Thymus (tissue), 11 donors: ENCODE data around the gene POMZP3. TPM values are rescaled to one million over a fixed set of nuclear protein-coding genes. Genes with fewer than 3 reads are reported as not detected.
"Not testable (repeated sequence)": the region's sequence is repeated elsewhere in the genome, so short reads cannot be mapped to it uniquely, and the experiment has no call there.

Experiments used
- DNase-seq, 9 donors: peaks; one replicate each; pipeline ENCODE4 v3.0.0-alpha.2; 2013; ENCODE audit warnings: low spot score in 9 of 9, low read depth in 6 of 9, missing footprints in 1 of 9
- H3K27ac ChIP-seq, 2 donors: one replicate each; pipeline ENCODE4 v1.5.1; 2013; ENCODE audit warnings: control low read depth in 1 of 2, low read depth in 1 of 2, low read length in 1 of 2, mild to moderate bottlenecking in 1 of 2, moderate library complexity in 1 of 2
- H3K27me3 ChIP-seq, 2 donors: one replicate each; pipeline ENCODE4 v1.5.1; 2013; ENCODE audit warnings: low read length in 1 of 2; ENCODE audit not compliant: control insufficient read depth in 2 of 2, insufficient read depth in 1 of 2
- H3K36me3 ChIP-seq, 2 donors: one replicate each; pipeline ENCODE4 v1.5.1; 2013; ENCODE audit warnings: low read length in 1 of 2, mild to moderate bottlenecking in 1 of 2, moderate library complexity in 1 of 2; ENCODE audit not compliant: control insufficient read depth in 2 of 2, insufficient read depth in 2 of 2
- H3K4me1 ChIP-seq, 2 donors: one replicate each; pipeline ENCODE4 v1.5.1; 2013; ENCODE audit warnings: low read length in 2 of 2; ENCODE audit not compliant: control insufficient read depth in 2 of 2, insufficient read depth in 2 of 2
- H3K4me3 ChIP-seq, 2 donors: one replicate each; pipeline ENCODE4 v1.5.1; 2013; ENCODE audit warnings: low read length in 2 of 2, control low read depth in 1 of 2, mild to moderate bottlenecking in 1 of 2
- H3K9me3 ChIP-seq, 2 donors: one replicate each; pipeline ENCODE4 v1.5.1; 2013; ENCODE audit warnings: low read length in 1 of 2, mild to moderate bottlenecking in 1 of 2; ENCODE audit not compliant: control insufficient read depth in 2 of 2, insufficient read depth in 1 of 2
- WGBS: extraction: QIAGEN DNeasy Blood & Tissue Kit; methylation state at CpG from one replicate; pipeline ENCODE4 v1.1.7; 2013; 5-methylcytosine and 5-hydroxymethylcytosine counted together
- polyA plus RNA-seq: library from polyadenylated mRNA; stranded (reverse); fragments of 200-250 nt; gene quantifications from one replicate; pipeline ENCODE4 v1.2.3, GENCODE V29; 2013
- total RNA-seq: library from RNA; stranded (reverse); fragments of 120-200 nt; gene quantifications from one replicate; pipeline ENCODE4 v1.2.4, GENCODE V29; 2013
- donor health status: healthy.

The POMZP3 gene
- total and polyA plus RNA-seq, 2 donors: 2.1 to 14.3 TPM

DNA sequence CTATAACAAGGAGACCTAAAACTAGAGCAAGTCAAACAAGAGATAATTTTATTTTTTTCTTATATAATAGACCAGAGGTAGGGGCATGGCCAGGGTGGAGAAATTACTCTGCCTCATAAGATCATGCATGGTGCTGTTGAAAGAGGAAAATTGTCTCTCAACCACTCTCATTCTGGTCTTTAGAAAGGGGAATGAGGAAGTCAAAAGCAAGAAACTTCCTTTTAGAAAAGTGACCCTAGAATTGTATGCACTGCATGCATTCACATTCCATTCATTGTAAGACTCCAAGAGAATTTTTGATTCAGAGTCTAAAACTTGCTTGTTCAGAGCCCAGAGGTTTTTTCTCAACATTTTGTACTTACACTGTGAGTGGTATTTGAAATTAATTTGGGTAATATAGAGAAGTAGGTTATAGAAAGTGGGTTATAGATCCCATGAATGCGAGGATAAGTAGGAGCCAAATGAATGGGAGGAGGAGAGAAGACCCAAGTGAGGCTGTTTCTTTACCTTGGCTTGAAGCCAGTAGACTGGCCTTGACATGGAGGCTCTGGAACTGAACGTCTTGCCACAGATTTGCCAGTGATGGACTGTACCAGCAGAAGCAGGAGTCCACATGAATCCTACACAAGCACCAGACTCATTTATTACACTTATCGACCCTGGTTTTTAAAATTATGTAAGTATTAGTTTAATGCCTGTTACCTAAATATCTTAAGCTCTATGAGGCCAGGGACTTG is 51.0 kb downstream of the POMZP3 start:
- WGBS: 79% methylated on average over 3 of the region's 3 CpGs
- H3K4me1 ChIP-seq, H3K27me3 ChIP-seq, H3K9me3 ChIP-seq, DNase-seq, H3K4me3 ChIP-seq, H3K27ac ChIP-seq, H3K36me3 ChIP-seq: not testable (repeated sequence)

DNA sequence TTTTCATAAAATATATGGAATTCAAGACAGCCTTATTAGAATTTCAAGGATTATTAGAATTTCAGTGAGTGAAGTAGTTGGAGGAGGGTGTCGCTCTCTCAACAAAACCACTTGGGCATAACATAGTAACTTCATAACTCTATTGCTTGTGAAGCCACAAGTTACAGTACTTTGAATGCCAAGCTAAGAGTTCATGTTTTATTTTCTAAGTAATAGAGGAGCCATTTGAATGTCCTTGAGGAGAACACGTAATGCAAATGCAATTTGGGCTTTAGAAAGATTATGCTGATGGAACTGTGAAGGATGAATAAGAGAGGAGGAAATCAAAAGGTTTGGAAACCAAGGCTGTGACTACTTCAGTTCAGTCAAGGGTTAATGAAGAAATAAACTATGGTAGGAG is 51.6 kb downstream of the POMZP3 start:
- not testable (repeated sequence) for H3K4me3 ChIP-seq, DNase-seq, H3K9me3 ChIP-seq, H3K27ac ChIP-seq, H3K4me1 ChIP-seq, H3K27me3 ChIP-seq, H3K36me3 ChIP-seq
- 97% methylated on average over 1 of the region's 2 CpGs for WGBS

DNA sequence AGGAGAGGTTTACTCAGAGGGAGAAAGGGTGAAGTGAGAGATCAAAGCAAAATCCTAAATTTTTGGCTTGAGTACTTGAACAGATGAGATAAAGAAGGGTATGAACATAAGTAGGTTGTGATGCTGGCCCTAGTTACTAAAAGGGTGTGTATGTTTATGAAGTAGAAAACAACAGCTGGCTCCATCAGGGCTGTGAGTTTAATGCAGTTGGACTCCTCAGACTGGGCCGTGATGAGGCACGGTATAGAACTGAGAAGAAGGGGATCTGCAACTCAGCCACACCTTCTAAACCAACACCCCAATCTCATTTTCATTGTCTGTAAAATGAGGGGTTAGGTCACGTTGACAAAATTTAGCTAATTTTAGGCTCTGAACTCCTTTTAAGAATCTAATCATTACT is 54.8 kb downstream of the POMZP3 start:
- H3K4me3 ChIP-seq, DNase-seq, H3K27me3 ChIP-seq, H3K27ac ChIP-seq, H3K36me3 ChIP-seq, H3K4me1 ChIP-seq, H3K9me3 ChIP-seq: not testable (repeated sequence)
- 95% methylated on average over 3 of the region's 3 CpGs for WGBS

DNA sequence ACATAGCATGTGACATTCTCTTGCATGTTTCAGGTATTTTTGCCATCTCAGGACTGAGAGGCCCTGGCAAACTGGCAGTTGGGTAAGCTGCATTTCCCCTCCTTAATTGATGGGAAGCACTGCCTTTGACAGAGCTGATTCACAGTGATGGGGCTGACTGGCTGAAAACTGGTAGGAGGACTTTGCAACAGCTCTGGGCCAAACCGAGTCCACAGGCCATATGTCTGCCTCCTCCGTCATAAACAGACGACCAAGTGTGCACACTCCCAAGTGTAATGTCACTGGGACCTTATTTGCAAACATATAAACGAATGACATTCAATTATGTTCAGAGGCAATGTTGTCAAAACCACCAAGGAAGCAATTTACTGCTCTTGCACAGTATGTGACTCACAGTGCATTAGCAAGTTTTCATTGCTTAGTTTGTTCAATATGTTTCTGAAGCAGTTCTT is 56.7 kb downstream of the POMZP3 start:
- not testable (repeated sequence) for H3K27me3 ChIP-seq, DNase-seq
- WGBS: 98% methylated on average over 4 of the region's 4 CpGs

DNA sequence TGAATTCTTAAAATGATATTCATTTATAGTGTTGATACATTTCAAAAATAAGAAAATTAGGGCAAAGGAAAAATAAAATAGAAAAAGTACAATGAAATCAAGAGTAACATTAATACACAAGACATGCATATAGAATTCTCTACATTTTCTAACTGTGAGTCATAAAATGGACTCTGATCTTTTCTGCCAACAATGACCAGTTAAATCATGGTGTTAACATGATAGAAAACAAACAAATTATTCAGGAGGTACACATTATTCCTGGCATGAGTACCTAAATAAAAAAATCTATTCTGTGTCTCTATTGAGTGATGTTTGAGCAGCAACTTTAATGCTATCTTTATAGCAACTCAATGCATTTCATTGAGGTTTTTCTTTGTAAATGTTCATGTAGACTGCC is 58.3 kb downstream of the POMZP3 start:
- not testable (repeated sequence) for H3K4me3 ChIP-seq, H3K9me3 ChIP-seq, DNase-seq, H3K4me1 ChIP-seq, H3K27me3 ChIP-seq, H3K27ac ChIP-seq, H3K36me3 ChIP-seq

More for the DNA sequence above, 56.7 kb downstream of the POMZP3 start:
- not testable (repeated sequence) for H3K27ac ChIP-seq, H3K9me3 ChIP-seq, H3K4me1 ChIP-seq, H3K4me3 ChIP-seq, H3K36me3 ChIP-seq

DNA sequence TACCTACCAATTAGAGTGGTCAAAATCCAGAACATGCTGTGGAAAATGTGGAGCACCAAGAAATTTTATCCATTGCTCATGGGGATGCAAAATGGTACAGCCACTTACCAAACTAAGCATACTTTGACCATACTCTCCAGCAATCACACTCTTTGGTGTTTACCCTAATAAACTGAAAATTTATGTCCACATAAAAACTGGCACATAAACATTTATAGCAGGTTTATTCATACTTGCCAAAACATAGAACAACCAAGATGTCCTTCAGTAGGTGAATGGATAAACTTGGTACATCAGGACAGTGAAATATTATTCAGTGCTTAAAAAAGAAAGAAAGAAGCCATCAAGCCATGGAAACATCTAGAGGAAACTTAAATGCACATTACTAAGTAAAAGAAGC is 59.3 kb downstream of the POMZP3 start:
- H3K27ac ChIP-seq, H3K4me3 ChIP-seq, H3K9me3 ChIP-seq, H3K4me1 ChIP-seq, H3K36me3 ChIP-seq, DNase-seq, H3K27me3 ChIP-seq: not testable (repeated sequence)

DNA sequence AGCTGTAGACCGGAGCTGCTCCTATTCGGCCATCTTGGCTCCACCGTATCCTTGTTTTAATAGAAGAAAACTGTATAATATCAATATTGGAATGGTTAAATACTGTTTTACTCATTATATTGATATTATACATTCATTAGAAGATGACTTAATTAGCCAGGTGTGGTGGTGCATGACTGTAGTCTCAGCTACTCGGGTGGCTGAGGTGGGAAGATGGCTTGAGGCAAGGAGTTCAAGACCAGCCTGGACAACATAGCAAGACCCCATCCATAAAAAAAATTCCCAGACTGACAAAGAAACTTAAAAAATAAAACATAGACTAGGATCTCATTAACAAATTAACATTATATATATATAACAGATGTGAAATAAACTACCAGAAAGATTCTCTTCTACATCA is 59.8 kb downstream of the POMZP3 start:
- H3K27me3 ChIP-seq, H3K4me1 ChIP-seq, H3K9me3 ChIP-seq, H3K36me3 ChIP-seq, DNase-seq, H3K4me3 ChIP-seq, H3K27ac ChIP-seq: not testable (repeated sequence)
- WGBS: 100% methylated on average over 3 of the region's 4 CpGs

DNA sequence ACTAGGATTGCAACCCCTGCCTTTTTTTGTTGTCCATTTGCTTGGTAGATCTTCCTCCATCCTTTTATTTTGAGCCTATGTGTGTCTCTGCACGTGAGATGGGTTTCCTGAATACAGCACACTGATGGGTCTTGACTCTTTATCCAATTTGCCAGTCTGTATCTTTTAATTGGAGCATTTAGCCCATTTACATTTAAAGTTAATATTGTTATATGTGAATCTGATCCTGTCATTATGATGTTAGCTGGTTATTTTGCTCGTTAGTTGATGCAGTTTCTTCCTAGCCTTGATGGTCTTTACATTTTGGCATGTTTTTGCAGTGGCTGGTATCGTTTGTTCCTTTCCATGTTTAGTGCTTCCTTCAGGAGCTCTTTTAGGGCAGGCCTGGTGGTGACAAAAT is 62.1 kb downstream of the POMZP3 start:
- H3K27me3 ChIP-seq, H3K36me3 ChIP-seq, H3K4me3 ChIP-seq, H3K27ac ChIP-seq, DNase-seq, H3K9me3 ChIP-seq, H3K4me1 ChIP-seq: not testable (repeated sequence)
- 100% methylated on average over 2 of the region's 3 CpGs for WGBS

DNA sequence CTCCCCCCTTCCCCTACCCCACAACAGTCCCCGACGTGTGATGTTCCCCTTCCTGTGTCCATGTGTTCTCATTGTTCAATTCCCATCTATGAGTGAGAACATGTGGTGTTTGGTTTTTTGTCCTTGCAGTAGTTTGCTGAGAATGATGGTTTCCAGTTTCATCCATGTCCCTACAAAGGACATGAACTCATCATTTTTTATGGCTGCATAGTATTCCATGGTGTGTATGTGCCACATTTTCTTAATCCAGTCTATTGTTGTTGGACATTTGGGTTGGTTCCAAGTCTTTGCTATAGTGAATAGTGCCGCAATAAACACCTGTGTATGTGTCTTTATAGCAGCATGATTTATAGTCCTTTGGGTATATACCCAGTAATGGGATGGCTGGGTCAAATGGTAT is 65.7 kb downstream of the POMZP3 start:
- WGBS: over 99% methylated on average over 3 of the region's 3 CpGs
- not testable (repeated sequence) for H3K27me3 ChIP-seq

DNA sequence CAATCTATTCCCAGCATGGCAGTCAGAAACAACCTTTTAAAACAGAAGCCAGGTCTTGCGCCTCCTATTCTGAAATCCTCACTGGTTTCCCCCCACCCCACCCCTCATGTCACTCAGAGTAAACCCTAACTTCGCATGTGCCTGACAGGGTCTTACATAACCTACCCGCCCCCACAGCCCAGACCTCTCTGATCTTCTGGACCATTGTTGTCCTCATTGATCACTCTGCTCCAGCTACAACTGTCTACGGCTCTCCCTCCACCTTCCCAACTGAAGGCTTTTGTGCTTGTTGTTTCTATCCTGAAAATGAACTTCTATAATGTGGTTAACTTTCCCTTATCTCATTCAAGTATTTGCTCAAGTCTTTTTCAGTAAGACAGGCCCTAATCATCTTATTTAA is 66.9 kb downstream of the POMZP3 start:
- not testable (repeated sequence) for H3K4me1 ChIP-seq, H3K27ac ChIP-seq, H3K36me3 ChIP-seq, H3K27me3 ChIP-seq, H3K9me3 ChIP-seq, H3K4me3 ChIP-seq, DNase-seq
- 99% methylated on average over 4 of the region's 4 CpGs for WGBS

More for the DNA sequence above, 65.7 kb downstream of the POMZP3 start:
- DNase-seq, H3K9me3 ChIP-seq, H3K27ac ChIP-seq, H3K4me1 ChIP-seq, H3K36me3 ChIP-seq, H3K4me3 ChIP-seq: not testable (repeated sequence)
